ENCODE measurements around the gene MAPK8.

The MAPK8 gene

DNA sequence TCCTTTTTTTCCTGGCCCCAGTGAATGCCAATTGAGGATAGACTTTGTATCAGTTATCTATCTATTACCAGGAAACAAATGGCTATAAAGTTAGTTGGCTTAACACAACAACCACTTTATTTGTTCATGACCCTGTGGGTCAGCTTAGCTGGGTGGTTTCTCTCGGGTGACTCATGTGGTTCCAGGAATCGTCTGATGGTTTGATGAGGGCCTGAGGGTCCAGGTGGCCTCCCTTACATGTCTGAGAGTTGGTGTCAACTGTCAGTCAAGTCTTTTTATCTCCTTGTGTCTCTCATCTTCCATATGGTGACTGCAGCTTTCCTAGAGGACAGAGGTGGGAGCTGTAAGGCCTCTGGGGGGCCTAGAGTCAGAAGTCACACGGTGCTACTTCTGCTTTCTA lies 15.3 kb upstream of the MAPK8 start:
- no peak for DNase-seq

DNA sequence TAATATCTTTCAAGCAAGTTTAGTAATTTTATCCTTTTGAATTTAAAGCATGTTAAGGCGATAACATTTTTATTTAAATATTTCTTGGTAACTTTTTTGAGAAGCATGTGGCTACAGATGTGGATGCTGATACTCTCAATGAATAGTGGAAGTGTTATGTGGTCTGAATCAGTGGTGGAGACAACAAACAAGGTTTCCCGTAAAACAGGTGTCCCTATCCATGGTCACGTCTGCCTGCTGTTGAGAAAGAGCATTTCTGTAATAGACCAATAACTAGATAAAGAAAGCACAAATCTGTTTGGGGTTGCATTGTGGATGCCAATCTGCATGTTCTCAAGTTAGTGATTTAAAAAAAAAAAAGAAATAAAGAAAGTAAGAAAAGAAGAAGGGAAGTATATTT lies 13.9 kb upstream of the MAPK8 start:
- DNase-seq, result no peak

DNA sequence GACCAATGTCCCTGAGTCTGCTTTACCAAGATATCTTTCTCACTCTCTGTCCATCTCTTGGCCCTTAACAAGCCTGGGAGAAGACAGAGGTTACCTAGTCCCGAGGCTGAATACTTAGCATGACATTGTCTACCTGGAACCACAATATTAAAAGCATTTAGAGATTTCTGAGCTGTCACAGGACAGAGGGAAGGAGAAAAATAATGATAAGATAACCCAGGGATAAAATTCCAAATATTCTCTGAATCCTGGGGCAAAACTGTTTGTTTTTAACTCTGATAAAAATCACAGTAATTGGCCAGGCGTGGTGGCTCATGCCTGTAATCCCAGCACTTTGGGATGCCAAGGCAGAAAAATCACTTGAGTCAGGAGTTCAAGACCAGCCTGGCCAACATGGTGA lies 12.0 kb upstream of the MAPK8 start:
- no peak for DNase-seq

DNA sequence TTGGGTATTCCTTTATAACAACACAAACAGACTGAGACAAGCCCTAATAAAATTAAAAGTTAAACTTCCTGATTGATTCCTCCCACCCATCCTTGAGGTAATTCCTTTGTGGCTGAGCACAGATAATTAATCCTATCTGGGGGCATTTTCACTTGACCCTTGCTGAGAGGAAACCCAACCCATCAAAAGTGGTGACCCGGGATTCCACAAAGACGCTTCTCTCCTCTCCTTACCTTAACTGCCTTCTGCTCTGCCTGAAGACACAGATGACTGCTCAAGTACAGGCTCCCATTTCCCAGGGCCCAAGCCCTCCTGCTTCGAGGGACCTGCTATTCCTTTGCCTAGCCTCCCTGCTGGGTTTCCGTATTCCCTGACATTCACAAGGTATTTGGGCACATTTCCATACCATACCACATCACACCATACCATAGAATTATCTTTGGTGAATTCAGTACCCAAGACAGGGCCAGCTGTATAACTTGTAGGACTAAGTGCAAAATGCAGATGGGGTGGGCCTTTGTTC lies 9.8 kb upstream of the MAPK8 start:
- no peak for DNase-seq

DNA sequence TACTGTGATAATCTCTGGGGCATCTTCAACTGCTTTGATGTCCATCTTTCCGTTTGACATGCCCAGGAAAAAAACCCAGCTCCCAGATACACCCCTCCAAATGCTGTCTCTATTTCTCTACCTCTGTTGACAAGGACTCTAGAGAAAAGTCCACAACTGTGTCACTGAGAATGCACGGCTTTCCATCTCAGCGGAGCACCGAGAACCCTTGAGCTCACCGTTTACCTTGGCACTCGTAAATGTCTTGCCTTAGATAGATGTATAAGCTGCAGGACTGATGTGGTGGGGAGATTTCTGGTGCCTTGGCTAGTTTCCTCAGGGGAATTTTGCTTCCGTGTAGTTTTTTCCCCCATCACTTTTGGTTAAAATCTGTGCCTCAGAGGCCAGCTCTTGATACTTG lies 7.4 kb upstream of the MAPK8 start:
- DNase-seq, result no peak

DNA sequence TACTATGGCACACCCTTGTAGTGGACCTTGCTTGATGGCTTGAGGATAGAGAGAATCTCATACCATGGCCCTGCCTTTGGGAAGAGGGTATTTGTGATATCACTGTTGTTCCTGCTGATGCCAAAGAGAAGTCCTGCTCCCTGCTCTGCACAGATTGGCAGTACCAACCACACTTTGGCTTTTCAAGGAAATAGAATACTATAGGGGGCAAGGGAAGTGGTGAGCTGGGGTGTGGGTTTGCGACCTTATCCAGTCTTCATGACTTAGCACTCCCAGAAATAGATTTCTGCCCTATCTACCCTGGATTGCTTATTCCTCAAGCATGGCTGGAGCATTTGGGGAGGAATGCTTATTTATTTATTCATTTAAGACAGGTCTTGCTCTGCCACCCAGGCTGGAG lies 6.8 kb upstream of the MAPK8 start:
- DNase-seq, result no peak

DNA sequence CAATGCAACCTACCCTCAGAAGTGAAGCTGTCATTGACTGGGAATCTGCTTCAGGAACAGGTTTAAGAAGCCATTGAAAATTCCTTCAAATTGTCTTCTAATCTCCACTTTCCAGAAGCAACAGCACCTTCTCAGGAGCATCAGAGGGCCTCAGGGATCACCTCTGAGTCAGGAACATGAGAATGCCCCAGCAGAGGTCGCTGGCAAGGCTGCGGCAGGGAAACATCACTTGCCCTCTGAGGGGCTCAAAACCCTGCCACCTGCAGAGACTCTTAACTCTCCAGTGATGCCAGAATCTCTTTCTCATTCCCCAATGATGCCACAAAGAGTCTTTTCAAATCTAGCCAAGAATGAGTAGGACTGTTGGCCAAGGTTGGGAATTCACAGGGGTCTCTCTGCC lies 5.9 kb upstream of the MAPK8 start:
- peak in 3 of 58 donors; percentile 8 to 25 (median 11) for DNase-seq

DNA sequence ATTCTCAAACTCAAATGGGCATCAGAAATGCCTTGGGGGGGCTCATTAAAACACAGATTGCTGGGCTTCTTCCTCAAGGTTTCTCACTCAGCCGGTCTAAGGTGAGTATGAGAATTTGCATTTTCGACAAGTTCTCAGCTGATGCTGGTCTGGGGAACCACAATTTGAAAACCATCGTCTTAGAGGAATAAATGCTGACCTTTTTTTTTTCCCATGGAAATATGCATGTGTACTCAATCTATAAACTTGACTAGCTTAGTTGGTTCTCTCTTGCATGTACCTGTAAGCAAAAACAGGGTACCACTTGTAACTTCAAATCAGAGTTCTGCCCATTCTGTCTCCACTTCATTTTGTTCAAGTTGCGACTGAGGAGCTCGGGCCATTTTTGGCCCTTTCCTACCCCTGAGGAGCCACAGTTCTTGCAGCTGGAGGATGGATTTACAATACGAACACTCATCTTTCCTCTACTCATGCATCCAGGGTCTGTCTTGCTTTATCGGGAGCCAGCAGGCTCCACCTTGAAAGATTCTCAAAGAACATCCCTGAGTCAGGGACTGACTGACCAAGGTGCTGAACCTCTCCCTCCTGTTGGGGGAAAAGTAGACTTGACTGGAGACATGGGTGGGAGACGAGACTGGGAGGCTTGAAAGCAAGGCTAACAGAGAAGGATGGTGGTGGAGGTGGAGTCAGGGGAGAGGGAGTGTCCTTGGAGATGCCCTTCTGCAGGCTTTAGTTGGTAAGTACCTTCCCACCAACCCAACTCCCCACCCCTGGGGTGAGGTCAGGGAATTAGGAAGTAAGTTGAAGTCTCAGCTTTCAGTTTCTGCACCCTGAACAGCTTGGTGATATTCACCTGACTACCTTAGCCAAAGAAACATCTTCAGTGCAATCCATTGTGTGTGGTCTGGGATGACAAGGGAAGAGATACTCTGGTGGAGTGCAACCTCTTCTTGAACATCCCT lies 3.7 kb upstream of the MAPK8 start:
- no peak for DNase-seq

DNA sequence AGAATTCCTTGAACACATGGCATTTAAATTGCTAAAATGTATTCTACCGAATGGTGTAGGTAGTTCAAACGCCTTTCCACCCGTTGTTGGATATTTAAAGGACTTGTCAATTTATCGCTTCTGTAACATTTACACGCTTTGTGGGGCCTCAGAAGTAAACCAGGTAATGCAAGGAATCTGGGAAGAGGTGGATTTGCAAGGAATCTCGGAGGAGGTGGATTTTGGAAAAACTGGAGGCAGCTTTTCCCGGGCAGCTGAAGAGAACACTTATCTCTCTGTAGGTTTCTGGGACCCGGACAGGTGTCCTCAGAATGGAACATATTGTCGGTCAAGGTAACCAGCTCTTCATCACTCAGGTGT lies 592 bp upstream of the MAPK8 start:
- no peak for DNase-seq

DNA sequence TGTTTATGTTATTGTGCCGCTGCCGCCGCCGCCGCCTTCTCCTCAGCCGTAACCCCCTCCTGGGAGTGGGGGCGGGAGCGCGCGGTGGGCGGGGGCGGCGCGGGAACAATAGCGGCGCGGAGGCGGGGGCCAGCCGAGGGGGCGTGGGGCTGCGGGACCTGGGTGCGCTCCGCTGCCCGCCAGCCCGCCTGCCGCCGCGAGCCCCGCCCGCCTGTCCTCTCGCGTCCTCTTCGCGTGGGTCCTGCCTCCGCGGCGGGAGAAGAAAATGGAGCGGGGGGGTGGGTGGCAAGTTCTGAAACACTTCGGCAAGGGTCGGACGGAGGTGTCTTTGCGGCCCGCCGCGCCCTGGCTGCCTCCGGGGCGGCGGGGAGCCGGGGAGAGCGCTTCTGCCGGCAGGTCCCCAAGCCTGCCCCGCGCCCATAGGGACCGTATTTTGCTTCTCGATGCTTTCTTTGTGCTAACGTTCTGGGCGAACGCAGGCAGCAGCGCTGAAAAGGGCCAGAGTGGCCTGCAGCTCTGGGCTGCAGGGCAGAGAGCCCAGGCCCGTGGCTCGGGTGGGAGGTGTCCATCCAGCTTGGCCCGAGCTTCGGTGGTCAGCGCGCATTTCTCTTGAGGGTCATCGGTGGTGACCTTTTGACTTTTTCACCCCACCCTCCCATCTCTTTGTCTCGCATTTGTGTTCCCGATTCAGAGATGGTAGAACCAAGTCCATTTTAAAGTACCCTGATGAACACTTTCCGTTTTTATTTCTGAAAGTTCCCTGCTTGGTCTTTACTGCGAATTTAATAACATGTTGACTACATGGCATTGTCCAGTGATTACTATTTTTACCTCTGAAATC lies 613 bp downstream of the MAPK8 start:
- DNase-seq, result peak in 43 of 58 donors; percentile 21 to 86 (median 70)

DNA sequence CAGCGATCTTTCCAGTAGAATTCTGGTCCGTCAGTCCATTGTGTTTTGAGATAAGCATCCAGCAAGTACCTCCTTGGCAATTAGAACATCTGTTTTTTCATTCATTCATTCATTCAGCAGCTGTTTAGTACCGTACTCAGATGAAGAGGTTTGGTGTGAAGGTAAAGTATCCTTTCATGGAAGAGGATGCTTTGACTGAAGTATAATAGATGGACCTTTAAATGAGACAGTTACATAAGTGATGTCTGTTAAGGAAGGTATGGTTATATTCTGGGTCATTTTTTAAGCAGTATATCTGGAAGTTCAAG lies 1.2 kb downstream of the MAPK8 start:
- DNase-seq, result no peak

DNA sequence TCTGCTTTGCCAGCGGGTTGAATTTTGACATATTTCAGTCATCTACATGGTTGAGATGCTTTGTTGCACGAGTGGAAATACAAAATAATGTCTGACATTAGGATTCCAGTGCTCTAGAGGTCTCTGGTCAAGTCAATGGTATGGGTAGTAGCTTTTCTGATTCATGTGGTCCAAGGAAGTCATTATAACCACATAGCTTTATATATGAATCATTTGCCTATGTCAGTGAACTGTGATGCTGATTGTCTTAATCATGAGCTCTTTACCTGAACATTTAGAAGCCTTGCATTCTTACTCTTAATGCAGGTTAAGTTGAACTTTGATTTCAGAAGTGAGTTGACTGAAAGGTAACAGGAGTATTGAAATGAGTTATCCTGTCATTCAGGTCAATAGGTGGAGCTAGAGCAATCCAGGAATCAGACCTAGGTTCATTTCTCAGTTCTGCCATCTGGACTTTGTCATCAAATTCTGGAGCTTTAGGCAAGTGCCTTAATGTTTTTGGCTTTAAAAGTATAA lies 3.3 kb downstream of the MAPK8 start:
- DNase-seq, result no peak

DNA sequence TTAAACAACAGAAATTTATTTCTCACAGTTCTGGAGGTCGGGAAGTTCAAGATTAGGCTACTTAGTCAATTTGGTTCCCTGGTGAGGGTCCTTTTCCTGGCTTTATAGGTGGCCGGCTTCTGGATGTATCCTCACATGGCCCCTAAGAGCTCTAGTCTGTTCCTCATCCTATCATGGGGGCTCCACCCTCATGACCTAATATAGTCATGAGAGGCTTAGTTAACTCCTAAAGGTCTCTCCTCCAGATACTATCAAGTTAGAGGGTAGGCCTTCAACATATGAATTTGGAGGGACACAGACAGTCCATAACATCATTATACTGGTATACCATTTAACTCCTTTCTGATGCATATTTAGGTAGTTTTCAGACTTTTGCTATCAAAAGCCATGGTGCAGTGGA lies 7.6 kb downstream of the MAPK8 start:
- DNase-seq, result no peak

DNA sequence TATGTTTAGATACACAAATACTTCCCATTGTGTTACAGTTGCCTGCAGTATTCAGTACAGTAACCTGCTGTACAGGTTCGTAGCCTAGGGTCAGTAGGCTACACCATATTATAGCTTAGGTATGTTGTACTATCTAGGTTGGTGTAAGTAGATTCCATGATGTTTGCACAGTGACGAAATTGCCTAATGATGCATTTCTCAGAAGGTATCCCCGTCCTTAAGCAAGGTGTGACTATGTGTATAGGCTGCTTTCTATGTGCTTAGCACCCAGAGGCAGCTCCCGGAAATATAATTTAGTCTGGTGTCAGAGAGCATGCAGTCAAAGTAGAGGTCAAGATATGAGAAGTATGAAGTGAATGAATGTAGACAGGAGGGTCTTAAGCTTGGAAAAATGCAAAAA lies 9.8 kb downstream of the MAPK8 start:
- no peak for DNase-seq

DNA sequence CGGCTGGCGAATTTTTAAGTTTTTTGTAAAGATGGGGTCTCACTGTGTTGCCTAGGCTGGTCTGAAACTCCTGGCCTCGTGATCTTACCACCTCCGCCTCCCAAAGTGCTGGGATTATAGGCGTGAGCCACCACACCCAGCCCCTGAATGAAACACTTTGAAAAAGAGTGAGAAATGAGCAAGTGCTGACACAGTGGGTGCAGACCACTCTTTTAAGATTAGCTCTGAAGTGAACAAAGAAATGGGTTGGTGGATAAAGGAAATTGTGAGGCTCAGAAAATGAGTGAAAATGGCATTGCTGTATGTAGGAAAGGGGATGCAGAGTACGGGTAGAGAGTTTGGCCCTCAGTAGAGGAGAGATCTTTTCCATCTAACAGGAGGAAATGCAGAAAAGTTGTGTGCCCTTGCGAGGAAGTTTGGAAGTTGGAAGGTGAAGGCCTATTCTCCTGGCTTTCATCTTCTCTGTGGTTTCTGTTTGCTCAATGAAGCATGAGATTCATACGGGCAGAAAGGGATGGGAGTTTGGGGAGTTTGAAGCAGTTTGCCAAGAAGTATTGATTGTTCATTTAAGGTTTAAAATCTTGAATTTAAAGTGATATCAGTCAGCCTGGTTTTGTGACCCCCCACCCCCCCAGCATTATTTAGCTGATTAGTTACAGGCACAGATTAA lies 11.0 kb downstream of the MAPK8 start:
- no peak for DNase-seq

DNA sequence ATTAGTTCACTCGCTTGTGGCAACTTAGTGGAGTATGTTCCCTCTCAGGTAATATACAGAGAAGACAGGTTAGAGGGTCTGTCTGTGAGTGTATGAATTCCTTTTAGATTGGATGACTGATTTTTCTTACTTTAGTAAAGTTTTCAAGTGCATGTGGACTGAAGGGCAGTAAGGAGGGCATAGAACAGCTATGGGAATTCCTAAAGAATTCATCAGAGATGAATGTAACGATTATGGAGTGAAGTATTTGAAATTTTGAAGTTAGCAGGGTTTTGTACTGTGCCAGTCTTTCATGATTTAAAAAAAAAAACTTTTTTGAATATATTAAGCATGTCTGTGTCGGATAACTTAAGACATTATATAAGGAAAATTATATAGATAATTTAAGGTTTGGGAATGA lies 15.5 kb downstream of the MAPK8 start:
- DNase-seq, result no peak

DNA sequence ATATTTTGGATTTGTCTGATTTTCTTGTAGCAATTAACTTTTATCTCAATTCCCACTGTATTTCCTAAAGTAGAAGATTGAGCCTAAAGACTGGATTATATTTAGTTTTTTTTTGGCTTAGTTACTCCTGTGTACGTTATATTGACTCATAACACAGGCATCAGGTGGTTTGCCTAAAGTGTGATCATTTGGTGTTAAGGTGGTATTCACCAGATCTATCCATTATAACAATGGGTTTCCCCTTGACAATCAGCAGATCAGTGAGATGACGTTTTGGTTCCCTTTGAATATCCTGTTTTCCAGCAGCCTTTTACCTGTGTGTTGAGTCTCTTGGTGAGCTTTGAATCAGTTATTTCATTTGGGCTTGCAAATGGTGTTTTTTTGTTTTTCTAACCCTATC lies 18.1 kb downstream of the MAPK8 start:
- DNase-seq, result no peak

DNA sequence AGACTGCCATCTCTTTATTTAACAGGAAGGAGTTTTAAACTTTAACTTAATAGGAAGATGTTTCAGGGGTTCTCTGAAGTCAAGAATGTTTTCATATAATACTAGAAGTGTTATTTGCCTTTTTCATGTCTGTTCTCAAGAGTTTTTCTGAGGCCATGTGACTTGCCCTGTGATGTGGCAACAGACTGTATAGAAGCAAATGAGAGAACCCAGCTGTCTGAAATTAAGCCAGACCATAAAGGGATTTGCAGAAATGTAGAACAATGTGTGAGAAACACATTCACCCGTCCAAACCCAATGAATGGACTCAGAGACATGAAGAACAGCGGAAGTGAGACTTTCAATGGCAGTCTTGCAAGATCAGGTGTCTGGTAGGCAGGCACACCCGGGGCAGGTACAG lies 23.8 kb downstream of the MAPK8 start:
- no peak for DNase-seq

DNA sequence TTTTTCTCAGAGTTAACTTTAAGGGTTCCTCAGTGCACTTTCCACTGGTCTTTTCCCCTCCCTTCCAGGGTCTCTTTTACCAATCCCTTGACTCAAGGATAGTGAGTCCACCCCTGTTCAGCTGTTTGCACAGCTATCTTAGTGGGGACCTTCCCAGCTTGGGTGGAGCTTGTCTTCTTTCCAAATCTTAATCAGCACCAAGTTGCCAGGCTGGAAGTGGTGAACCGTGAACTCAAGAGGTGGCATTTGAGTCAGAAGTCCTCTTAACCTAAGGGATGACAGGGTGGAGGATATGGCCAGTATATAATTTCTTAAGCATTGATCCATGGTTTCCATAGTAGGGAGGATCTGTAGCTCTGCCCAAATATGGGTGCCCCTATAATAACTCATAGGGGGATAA lies 25.0 kb downstream of the MAPK8 start:
- DNase-seq, result no peak

DNA sequence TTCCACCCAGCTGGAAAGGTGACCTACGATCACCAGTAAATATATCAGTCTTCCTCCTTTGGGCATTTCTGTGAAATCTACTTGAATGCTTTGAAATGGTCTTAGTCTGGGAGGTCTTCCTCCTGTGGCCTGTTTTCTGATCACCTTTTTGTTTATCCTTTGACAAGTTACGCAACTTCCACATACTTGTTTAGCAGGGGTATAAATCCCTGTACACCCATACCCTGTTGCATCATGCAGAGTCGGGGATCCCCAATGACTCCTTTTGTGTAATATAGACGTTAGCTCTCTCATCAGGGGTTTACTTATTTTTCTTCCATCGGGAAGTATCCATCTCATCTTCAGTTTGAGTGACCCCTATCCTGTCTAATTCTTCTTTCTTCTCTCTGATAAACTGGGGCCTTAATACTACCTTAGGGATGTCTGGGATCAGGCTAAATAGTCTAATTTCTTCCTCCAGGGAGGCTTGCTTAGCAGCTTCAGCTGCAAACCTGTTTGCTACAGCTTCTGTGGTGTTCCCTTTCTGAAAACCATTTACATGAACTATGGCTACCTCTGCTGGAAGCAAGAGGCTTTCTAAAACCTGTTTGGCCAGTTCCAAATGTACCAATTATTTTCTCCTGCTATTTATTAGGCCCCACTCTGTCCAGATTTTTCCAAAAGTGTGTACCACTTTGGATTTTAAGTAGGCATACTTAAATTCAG lies 25.8 kb downstream of the MAPK8 start:
- no peak for DNase-seq

DNA sequence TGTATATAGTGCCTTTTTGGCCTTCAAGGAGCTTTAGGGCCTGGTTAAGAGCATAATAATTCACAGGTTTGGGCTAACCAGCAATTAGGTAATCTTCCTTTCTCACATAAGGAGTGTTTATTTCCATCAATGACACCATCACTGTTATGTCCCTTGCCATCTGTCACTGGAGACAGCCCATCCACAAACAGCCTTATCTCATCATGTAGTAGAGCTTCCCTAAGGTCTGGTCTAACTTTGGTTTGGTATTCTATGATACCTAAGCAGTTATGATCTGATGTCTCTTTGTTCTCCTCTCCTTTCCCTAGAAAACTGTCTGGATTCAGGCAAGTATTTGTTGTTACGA lies 26.4 kb downstream of the MAPK8 start:
- no peak for DNase-seq
